ENCODE measurements around the gene HTRA2. TPM values are rescaled to one million over a fixed set of nuclear protein-coding genes. Genes with fewer than 3 reads are reported as not detected.
A peak's percentile ranks its signal among the peaks of the same experiment; 100 is the strongest.

The HTRA2 gene
- polyA plus RNA-seq, 1 donor (not counting 4 experiments of a cell fraction or from before 2014, with no cell fraction given): 25.5 TPM

GRCh38 chr2:74562126-74562775 is 32.5 kb downstream of the HTRA2 start:
- Histone ChIP-seq H3K27me3 (ENCODE audit: control insufficient read depth, extremely low read depth, insufficient read depth, low read length) (no peaks in the 10 kb centered on the region), H3K9ac (ENCODE audit: control insufficient read depth, extremely low read depth, insufficient read depth, low read length) (no peak overlapping the region), H3K9me1 (ENCODE audit: control insufficient read depth, extremely low read depth, insufficient read depth, low read length) (no peaks in the 10 kb centered on the region), H3K27ac (ENCODE audit: control insufficient read depth, insufficient read depth, low read length) (no peak overlapping the region), H3K4me3 (ENCODE audit: control insufficient read depth in 2 of 3, extremely low read depth in 1 of 3, insufficient read depth in 2 of 3, low read depth in 1 of 3, low read length in 3 of 3) (no peak overlapping the region), H3K4me2 (ENCODE audit: control insufficient read depth, extremely low read depth, insufficient read depth, low read depth, low read length) (no peak overlapping the region), H2AFZ (ENCODE audit: control insufficient read depth, low read length) (no peak overlapping the region), H4K20me1 (ENCODE audit: control insufficient read depth, extremely low read depth, insufficient read depth, low read length) (no peaks in the 10 kb centered on the region), H3K4me1 (ENCODE audit: control insufficient read depth, extremely low read depth, insufficient read depth, low read length) (peaks cover 41% of the 10 kb centered on the region), H3K79me2 (ENCODE audit: control insufficient read depth, insufficient read depth, low read length) (no peaks in the 10 kb centered on the region), H3K9me3 (ENCODE audit: control insufficient read depth, low read depth, low read length) (no peaks in the 10 kb centered on the region), H3K36me3 (ENCODE audit: control insufficient read depth in 2 of 2, extremely low read depth in 1 of 2, insufficient read depth in 2 of 2, low read length in 2 of 2) (no peaks in the 10 kb centered on the region)
- no peak for FAIRE-seq
- no peak for DNase-seq (ENCODE audit: low read depth, low spot score)
- dilution Hi-C loops (cut with MboI; ENCODE audit: extremely low pct_ligation_motif_present, low sequenced_read_pairs): no loop called here
- no peak for TF ChIP-seq CTCF (optimal IDR thresholded peaks at IDR 0.05 in 1 of 3, IDR thresholded peaks at IDR 0.05 in 1 of 3, conservative IDR thresholded peaks at IDR 0.05 in 1 of 3; ENCODE audit: extremely low read depth in 1 of 3, insufficient read depth in 2 of 3, low read length in 3 of 3)
- TF ChIP-seq EZH2 (IDR thresholded peaks at IDR 0.05; ENCODE audit: low read length): no peak

GRCh38 chr2:74564222-74564621 is 34.5 kb downstream of the HTRA2 start:
- Histone ChIP-seq H3K4me1 (ENCODE audit: control insufficient read depth, extremely low read depth, insufficient read depth, low read length) (peaks cover 58% of the 10 kb centered on the region), H3K36me3 (ENCODE audit: control insufficient read depth in 2 of 2, extremely low read depth in 1 of 2, insufficient read depth in 2 of 2, low read length in 2 of 2) (no peaks in the 10 kb centered on the region), H2AFZ (ENCODE audit: control insufficient read depth, low read length) (peak overlapping the region; percentile 17), H3K27me3 (ENCODE audit: control insufficient read depth, extremely low read depth, insufficient read depth, low read length) (no peaks in the 10 kb centered on the region), H3K9me3 (ENCODE audit: control insufficient read depth, low read depth, low read length) (no peaks in the 10 kb centered on the region), H3K79me2 (ENCODE audit: control insufficient read depth, insufficient read depth, low read length) (no peaks in the 10 kb centered on the region), H3K9ac (ENCODE audit: control insufficient read depth, extremely low read depth, insufficient read depth, low read length) (no peak overlapping the region), H3K27ac (ENCODE audit: control insufficient read depth, insufficient read depth, low read length) (peak overlapping the region; percentile 37), H3K4me3 (ENCODE audit: control insufficient read depth in 2 of 3, extremely low read depth in 1 of 3, insufficient read depth in 2 of 3, low read depth in 1 of 3, low read length in 3 of 3) (no peak overlapping the region), H4K20me1 (ENCODE audit: control insufficient read depth, extremely low read depth, insufficient read depth, low read length) (no peaks in the 10 kb centered on the region), H3K9me1 (ENCODE audit: control insufficient read depth, extremely low read depth, insufficient read depth, low read length) (no peaks in the 10 kb centered on the region), H3K4me2 (ENCODE audit: control insufficient read depth, extremely low read depth, insufficient read depth, low read depth, low read length) (peak overlapping the region; percentile 31)
- dilution Hi-C loops (cut with MboI; ENCODE audit: extremely low pct_ligation_motif_present, low sequenced_read_pairs): no loop called here
- TF ChIP-seq CTCF (optimal IDR thresholded peaks at IDR 0.05 in 1 of 3, IDR thresholded peaks at IDR 0.05 in 1 of 3, conservative IDR thresholded peaks at IDR 0.05 in 1 of 3; ENCODE audit: extremely low read depth in 1 of 3, insufficient read depth in 2 of 3, low read length in 3 of 3): no peak
- no peak for TF ChIP-seq EZH2 (IDR thresholded peaks at IDR 0.05; ENCODE audit: low read length)
- DNase-seq (ENCODE audit: low read depth, low spot score): peak; percentile 89
- FAIRE-seq: peak; percentile 86

All from keratinocyte (primary cell).